ENCODE results near the gene GBP2. TPM values are rescaled to one million over a fixed set of nuclear protein-coding genes. Genes with fewer than 3 reads are reported as not detected.

GBP2 gene
- total RNA-seq, 1 experiment from 2014 or later, result 0.24 TPM

DNA sequence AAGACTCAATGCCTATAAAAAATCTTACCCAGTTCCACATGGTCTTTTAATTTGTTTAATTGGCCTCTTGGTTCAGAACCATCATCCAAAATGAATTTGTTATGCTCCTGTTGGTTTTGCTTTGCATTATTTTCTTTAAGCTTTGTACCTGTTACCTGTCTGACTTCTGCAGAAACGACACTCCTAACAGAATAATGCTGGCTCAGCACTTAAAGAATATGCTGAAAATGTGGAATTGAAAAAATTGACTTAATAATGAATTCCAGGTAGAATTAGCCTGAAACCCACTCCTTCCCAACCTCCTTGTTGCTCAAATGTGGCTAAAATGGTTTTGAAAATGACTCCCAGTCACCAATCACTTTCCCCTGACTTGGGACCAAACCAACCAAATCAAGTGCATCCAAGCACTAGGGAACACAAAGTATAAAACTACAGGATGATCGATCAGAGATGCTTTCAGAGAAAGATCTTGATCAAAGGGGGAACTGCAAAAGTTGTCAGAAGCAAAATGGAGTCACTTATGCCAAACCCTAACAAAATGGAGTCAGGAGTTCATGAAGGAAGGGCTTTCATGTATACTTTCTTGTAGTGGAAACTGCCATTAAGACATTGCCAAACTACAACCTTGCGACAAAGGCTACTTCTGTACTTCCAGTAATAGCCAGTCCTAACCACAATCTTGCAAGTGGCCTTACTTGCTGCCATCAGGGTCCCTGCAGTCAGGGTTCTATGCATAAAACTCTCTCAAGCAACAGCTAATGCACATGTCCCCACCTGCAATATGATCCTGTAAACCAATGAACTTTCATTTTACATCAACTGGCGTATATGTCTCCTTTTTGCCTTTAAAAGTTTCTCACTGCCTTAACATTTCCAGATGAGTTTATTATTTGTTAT, 44.5 kb upstream of the GBP2 start (continued):
- TF ChIP-seq, protein P1, sequence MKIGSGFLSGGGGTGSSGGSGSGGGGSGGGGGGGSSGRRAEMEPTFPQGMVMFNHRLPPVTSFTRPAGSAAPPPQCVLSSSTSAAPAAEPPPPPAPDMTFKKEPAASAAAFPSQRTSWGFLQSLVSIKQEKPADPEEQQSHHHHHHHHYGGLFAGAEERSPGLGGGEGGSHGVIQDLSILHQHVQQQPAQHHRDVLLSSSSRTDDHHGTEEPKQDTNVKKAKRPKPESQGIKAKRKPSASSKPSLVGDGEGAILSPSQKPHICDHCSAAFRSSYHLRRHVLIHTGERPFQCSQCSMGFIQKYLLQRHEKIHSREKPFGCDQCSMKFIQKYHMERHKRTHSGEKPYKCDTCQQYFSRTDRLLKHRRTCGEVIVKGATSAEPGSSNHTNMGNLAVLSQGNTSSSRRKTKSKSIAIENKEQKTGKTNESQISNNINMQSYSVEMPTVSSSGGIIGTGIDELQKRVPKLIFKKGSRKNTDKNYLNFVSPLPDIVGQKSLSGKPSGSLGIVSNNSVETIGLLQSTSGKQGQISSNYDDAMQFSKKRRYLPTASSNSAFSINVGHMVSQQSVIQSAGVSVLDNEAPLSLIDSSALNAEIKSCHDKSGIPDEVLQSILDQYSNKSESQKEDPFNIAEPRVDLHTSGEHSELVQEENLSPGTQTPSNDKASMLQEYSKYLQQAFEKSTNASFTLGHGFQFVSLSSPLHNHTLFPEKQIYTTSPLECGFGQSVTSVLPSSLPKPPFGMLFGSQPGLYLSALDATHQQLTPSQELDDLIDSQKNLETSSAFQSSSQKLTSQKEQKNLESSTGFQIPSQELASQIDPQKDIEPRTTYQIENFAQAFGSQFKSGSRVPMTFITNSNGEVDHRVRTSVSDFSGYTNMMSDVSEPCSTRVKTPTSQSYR (CRISPR knock-in tag; IDR thresholded peaks at IDR 0.05), result no peak
- TF ChIP-seq, protein P2, sequence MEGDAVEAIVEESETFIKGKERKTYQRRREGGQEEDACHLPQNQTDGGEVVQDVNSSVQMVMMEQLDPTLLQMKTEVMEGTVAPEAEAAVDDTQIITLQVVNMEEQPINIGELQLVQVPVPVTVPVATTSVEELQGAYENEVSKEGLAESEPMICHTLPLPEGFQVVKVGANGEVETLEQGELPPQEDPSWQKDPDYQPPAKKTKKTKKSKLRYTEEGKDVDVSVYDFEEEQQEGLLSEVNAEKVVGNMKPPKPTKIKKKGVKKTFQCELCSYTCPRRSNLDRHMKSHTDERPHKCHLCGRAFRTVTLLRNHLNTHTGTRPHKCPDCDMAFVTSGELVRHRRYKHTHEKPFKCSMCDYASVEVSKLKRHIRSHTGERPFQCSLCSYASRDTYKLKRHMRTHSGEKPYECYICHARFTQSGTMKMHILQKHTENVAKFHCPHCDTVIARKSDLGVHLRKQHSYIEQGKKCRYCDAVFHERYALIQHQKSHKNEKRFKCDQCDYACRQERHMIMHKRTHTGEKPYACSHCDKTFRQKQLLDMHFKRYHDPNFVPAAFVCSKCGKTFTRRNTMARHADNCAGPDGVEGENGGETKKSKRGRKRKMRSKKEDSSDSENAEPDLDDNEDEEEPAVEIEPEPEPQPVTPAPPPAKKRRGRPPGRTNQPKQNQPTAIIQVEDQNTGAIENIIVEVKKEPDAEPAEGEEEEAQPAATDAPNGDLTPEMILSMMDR (IDR thresholded peaks at IDR 0.05), result no peak
- TF ChIP-seq TEAD1 (CRISPR knock-in tag; IDR thresholded peaks at IDR 0.05) (no peak), ETV6 (CRISPR knock-in tag; IDR thresholded peaks at IDR 0.05) (no peak), IRF2 (CRISPR knock-in tag; IDR thresholded peaks at IDR 0.05; ENCODE audit: borderline replicate concordance, low read depth) (no peak), JAZF1 (CRISPR knock-in tag; IDR thresholded peaks at IDR 0.05) (no peak), KAT7 (CRISPR knock-in tag; IDR thresholded peaks at IDR 0.05; ENCODE audit: borderline replicate concordance) (no peak), ZMAT4 (CRISPR knock-in tag; IDR thresholded peaks at IDR 0.05) (no peak)
- TF ChIP-seq, protein P3, sequence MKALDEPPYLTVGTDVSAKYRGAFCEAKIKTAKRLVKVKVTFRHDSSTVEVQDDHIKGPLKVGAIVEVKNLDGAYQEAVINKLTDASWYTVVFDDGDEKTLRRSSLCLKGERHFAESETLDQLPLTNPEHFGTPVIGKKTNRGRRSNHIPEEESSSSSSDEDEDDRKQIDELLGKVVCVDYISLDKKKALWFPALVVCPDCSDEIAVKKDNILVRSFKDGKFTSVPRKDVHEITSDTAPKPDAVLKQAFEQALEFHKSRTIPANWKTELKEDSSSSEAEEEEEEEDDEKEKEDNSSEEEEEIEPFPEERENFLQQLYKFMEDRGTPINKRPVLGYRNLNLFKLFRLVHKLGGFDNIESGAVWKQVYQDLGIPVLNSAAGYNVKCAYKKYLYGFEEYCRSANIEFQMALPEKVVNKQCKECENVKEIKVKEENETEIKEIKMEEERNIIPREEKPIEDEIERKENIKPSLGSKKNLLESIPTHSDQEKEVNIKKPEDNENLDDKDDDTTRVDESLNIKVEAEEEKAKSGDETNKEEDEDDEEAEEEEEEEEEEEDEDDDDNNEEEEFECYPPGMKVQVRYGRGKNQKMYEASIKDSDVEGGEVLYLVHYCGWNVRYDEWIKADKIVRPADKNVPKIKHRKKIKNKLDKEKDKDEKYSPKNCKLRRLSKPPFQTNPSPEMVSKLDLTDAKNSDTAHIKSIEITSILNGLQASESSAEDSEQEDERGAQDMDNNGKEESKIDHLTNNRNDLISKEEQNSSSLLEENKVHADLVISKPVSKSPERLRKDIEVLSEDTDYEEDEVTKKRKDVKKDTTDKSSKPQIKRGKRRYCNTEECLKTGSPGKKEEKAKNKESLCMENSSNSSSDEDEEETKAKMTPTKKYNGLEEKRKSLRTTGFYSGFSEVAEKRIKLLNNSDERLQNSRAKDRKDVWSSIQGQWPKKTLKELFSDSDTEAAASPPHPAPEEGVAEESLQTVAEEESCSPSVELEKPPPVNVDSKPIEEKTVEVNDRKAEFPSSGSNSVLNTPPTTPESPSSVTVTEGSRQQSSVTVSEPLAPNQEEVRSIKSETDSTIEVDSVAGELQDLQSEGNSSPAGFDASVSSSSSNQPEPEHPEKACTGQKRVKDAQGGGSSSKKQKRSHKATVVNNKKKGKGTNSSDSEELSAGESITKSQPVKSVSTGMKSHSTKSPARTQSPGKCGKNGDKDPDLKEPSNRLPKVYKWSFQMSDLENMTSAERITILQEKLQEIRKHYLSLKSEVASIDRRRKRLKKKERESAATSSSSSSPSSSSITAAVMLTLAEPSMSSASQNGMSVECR (CRISPR knock-in tag; IDR thresholded peaks at IDR 0.05; ENCODE audit: borderline replicate concordance), result no peak
- TF ChIP-seq, protein P4, sequence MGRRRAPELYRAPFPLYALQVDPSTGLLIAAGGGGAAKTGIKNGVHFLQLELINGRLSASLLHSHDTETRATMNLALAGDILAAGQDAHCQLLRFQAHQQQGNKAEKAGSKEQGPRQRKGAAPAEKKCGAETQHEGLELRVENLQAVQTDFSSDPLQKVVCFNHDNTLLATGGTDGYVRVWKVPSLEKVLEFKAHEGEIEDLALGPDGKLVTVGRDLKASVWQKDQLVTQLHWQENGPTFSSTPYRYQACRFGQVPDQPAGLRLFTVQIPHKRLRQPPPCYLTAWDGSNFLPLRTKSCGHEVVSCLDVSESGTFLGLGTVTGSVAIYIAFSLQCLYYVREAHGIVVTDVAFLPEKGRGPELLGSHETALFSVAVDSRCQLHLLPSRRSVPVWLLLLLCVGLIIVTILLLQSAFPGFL (CRISPR knock-in tag; IDR thresholded peaks at IDR 0.05; ENCODE audit: borderline replicate concordance), result no peak
- TF ChIP-seq, protein P5, sequence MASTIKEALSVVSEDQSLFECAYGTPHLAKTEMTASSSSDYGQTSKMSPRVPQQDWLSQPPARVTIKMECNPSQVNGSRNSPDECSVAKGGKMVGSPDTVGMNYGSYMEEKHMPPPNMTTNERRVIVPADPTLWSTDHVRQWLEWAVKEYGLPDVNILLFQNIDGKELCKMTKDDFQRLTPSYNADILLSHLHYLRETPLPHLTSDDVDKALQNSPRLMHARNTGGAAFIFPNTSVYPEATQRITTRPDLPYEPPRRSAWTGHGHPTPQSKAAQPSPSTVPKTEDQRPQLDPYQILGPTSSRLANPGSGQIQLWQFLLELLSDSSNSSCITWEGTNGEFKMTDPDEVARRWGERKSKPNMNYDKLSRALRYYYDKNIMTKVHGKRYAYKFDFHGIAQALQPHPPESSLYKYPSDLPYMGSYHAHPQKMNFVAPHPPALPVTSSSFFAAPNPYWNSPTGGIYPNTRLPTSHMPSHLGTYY (CRISPR knock-in tag; IDR thresholded peaks at IDR 0.05), result no peak
- TF ChIP-seq, protein P6, sequence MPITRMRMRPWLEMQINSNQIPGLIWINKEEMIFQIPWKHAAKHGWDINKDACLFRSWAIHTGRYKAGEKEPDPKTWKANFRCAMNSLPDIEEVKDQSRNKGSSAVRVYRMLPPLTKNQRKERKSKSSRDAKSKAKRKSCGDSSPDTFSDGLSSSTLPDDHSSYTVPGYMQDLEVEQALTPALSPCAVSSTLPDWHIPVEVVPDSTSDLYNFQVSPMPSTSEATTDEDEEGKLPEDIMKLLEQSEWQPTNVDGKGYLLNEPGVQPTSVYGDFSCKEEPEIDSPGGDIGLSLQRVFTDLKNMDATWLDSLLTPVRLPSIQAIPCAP (CRISPR knock-in tag; IDR thresholded peaks at IDR 0.05), result no peak
